ENCODE results near the gene MALT1. TPM values are rescaled to one million over a fixed set of nuclear protein-coding genes. Genes with fewer than 3 reads are reported as not detected.

MALT1 gene
- total RNA-seq, 6 experiments from 2014 or later = 9.2 to 16.0 (median 10.2) TPM

- no peaks in the 10 kb centered on the region for H3K9me3 ChIP-seq
- intact Hi-C loops (cut with DNase I) = no loop called here
- no peak overlapping the region for H3K4me3 ChIP-seq
- H3K4me1 ChIP-seq = peaks cover 0 to 17% (median 0%) of the 10 kb centered on the region in 4 donors
- ATAC-seq (peak; percentile 63 to 83 (median 74)), DNase-seq (no peak)
- H3K27me3 ChIP-seq = no peaks in the 10 kb centered on the region
- 50% methylated on average over 2 of the region's 2 CpGs for WGBS (ENCODE audit: insufficient coverage, low coverage, low lambda C conversion rate, missing lambda C conversion rate)
- H3K27ac ChIP-seq = no peak overlapping the region
- H3K36me3 ChIP-seq = peaks cover 0 to 29% (median 5%) of the 10 kb centered on the region in 4 donors
- no peak for TF ChIP-seq CTCF (IDR thresholded peaks at IDR 0.05)
- no peak for TF ChIP-seq POLR2A (IDR thresholded peaks at IDR 0.05)
Observed at GRCh38 chr18:58732471-58732870, 61.2 kb downstream of the MALT1 start.

- no CpG with 5 or more reads among the region's 1 CpG for WGBS (ENCODE audit: insufficient coverage, low coverage, low lambda C conversion rate, missing lambda C conversion rate)
- Histone ChIP-seq H3K4me3 (no peak overlapping the region), H3K27me3 (no peaks in the 10 kb centered on the region), H3K36me3 (peaks cover 0 to 29% (median 5%) of the 10 kb centered on the region in 4 donors), H3K4me1 (peaks cover 0 to 17% (median 0%) of the 10 kb centered on the region in 4 donors), H3K27ac (no peak overlapping the region), H3K9me3 (no peaks in the 10 kb centered on the region)
- ATAC-seq (no peak), DNase-seq (no peak)
- intact Hi-C loops (cut with DNase I) = no loop called here
- TF ChIP-seq POLR2A (IDR thresholded peaks at IDR 0.05) (no peak), CTCF (IDR thresholded peaks at IDR 0.05) (no peak)
Observed at GRCh38 chr18:58733866-58734265, 62.6 kb downstream of the MALT1 start.

GRCh38 chr18:58738322-58738721 lies 67.1 kb downstream of the MALT1 start:
- intact Hi-C loops (cut with DNase I) = no loop called here
- no peaks in the 10 kb centered on the region for H3K4me1 ChIP-seq
- 89% methylated on average over 3 of the region's 3 CpGs for WGBS (ENCODE audit: insufficient coverage, low coverage, low lambda C conversion rate, missing lambda C conversion rate)
- TF ChIP-seq CTCF (IDR thresholded peaks at IDR 0.05) (no peak), POLR2A (IDR thresholded peaks at IDR 0.05) (no peak)
- H3K27me3 ChIP-seq = no peaks in the 10 kb centered on the region
- ATAC-seq (no peak), DNase-seq (no peak)
- no peak overlapping the region for H3K27ac ChIP-seq
- no peak overlapping the region for H3K4me3 ChIP-seq
- H3K36me3 ChIP-seq = peaks cover 0 to 27% (median 6%) of the 10 kb centered on the region in 4 donors
- H3K9me3 ChIP-seq = no peaks in the 10 kb centered on the region

GRCh38 chr18:58745914-58746313 lies 74.6 kb downstream of the MALT1 start:
- ATAC-seq (no peak), DNase-seq (no peak)
- H3K4me3 ChIP-seq = no peak overlapping the region
- TF ChIP-seq POLR2A (IDR thresholded peaks at IDR 0.05) = no peak
- no peak for TF ChIP-seq CTCF (IDR thresholded peaks at IDR 0.05)
- 91% methylated on average over 2 of the region's 2 CpGs for WGBS (ENCODE audit: insufficient coverage, low coverage, low lambda C conversion rate, missing lambda C conversion rate)
- intact Hi-C loops (cut with DNase I) = no loop called here
- peaks cover 4 to 49% (median 19%) of the 10 kb centered on the region in 4 donors for H3K36me3 ChIP-seq
- H3K27me3 ChIP-seq = no peaks in the 10 kb centered on the region
- H3K4me1 ChIP-seq = no peaks in the 10 kb centered on the region
- H3K9me3 ChIP-seq = no peaks in the 10 kb centered on the region
- H3K27ac ChIP-seq = no peak overlapping the region
